GM19455 (cell line): ENCODE results near the gene CDH20.
"Not testable (repeated sequence)": the region's sequence is repeated elsewhere in the genome, so short reads cannot be mapped to it uniquely, and the experiment has no call there.

Experiments
- ATAC-seq: cut with Tn5 transposase; IDR thresholded peaks from one replicate; pipeline ENCODE4 v1.9.1; 2021; ENCODE audit not compliant: unreplicated experiment

The CDH20 gene

GRCh38 chr18:61340148-61340547 is 6.9 kb downstream of the CDH20 start:
- no peak for ATAC-seq

DNA sequence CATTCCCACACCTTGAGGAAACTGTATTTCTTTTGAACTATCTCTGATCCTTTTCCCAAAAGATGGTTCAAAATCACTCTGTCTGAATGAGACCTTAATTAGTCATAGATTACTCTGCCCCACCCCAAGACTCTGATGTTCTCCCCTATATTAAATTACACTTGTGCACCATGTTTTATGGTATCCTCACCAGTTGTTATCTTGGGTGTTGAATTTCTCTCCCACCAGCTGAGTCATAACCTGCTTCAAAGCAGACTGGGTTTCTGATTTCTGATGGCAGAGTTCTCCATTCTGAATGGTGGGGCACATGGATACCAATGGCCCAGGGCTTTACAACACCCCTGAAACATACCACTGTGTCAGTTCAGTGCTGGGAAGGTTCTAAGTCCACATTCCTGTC is 15.0 kb downstream of the CDH20 start:
- no peak for ATAC-seq

DNA sequence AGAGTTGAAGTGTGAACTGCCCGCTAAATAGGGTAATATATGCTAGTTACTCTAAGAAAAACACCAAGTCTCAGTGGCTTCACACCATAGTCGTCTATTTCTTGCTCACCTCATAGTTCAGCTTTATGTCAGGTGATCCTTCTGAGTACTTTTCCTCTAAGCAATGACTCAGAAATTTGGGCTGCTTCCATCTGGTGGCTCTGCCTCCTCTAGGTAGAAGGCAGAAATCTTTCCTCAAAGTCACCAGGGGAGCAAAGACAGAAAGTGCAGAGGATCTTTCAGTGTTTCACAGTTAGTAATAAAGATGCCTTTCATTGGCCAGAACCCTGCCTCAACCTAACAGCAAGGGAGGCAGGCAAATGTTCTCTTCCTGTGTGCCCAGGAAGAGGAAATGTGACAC is 17.3 kb downstream of the CDH20 start:
- ATAC-seq = no peak

DNA sequence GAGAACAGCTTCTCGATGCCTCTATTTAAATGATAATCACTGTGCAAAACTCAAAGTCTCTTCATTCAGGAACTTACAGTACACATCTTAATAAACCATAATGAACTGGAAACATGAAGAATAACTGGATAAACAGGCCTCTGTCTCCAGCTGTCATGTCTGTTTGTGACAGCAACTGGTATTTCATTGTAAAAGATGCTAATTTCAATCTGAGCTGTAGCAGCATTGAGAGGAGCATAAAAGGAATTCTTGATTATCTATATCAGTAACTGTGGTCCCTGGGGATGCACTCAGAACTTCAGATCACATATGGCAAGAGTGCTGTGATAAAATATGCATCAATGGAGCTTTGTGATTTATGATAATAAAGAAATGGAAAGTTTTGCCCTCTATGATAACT is 18.8 kb downstream of the CDH20 start:
- no peak for ATAC-seq

DNA sequence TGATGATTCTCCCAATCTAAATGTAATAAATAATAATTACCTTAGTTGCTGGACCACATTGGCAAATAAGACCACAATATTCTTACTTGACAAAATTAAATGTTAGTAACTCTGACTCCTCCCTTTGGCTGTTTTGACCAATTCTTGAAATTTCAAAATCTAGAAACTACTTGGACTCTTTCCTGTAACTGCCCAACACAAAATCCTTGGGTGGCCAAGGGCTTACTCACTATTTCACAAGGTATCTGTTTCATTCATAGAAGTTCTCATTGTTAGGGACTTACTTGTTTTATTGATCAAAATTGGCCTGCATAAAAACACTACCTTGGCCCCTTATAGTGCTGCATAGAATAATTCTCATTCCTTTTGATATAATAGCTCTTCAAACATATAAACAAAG is 19.4 kb downstream of the CDH20 start:
- ATAC-seq = no peak

GRCh38 chr18:61360404-61361383 is 27.5 kb downstream of the CDH20 start:
- ATAC-seq = peak; percentile 94

- ATAC-seq = no peak
Measured at GRCh38 chr18:61362511-61362910, 29.3 kb downstream of the CDH20 start.

DNA sequence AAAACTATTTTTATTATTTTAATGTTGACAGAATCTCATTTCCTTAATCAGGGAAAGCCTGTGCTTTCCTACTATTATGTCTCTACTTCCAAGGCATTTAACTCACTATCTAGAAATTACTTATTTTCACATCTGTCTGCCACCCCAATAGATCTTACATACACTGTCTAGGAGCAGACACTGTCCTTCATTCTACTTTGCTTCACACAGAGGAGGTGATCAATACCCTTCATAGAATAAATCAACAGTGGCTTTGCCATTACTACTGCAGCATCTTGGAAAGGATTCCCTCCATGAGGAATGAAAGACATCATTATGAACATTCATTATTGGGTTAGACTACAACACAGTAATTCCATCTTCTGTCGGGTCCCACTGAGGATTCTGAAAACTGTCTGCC is 31.7 kb downstream of the CDH20 start:
- no peak for ATAC-seq

- ATAC-seq = no peak
Measured at GRCh38 chr18:61368001-61368400, 34.8 kb downstream of the CDH20 start.

GRCh38 chr18:61369671-61370070 is 36.4 kb downstream of the CDH20 start:
- not testable (repeated sequence) for ATAC-seq

- ATAC-seq = no peak
Measured at GRCh38 chr18:61371111-61371510, 37.9 kb downstream of the CDH20 start.

DNA sequence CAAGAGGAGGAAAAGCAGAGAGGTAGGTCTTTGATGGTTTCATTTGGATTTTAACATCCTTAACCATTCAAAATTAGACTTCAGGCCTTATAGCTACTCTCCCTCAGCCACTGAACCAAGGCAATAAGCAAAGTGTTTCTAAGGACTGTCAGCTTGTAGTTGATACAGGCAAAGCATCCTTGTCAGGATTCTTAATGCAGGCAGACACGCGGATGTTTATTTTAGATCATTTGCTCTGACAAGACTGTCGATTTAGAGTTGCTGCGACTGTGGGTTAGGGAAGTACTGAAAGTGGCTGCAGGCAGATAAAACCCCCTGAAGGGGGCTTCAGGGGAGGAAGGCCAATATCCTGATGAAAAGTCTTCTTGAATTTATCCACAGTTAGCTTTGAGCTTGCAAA is 46.6 kb downstream of the CDH20 start:
- ATAC-seq = no peak

DNA sequence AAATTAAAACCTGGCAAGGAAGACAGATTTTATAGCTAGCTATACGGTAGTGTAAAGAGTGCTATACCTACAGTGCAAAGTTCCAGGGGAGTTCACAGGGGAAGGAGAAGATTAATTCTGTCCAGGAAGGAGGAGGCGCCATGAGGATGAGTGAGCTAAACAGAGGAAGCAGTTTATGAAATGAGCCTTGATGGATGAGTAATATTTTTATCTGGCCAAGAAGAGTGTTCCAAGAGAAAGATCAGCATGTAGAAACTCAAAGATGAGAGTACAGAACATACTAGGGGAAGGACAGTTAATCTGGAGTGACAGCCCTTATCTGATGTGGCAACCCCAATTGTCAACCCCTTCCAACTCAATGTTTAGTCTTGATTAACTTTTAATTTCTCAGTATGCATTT is 54.8 kb downstream of the CDH20 start:
- no peak for ATAC-seq

- no peak for ATAC-seq
Measured at GRCh38 chr18:61394983-61395382, 61.8 kb downstream of the CDH20 start.

DNA sequence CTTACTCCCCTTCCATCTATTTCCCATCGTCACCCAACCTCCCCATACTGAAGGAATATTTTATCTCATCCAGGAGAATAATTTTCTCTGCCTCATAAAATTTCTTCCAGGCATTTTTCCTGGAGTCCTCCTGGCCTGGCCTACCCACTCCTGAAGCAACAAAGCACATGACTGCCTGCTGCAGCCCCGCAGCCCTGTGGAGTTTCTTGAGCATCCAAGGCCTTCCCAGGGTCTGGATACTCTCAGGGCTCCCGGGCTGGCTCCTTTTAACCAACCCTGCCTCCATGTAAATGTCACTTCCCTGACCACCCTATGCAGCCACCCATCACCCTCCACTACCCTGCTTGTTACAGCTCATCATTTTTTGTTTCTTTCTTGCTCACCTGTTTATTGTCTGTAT is 64.0 kb downstream of the CDH20 start:
- no peak for ATAC-seq

DNA sequence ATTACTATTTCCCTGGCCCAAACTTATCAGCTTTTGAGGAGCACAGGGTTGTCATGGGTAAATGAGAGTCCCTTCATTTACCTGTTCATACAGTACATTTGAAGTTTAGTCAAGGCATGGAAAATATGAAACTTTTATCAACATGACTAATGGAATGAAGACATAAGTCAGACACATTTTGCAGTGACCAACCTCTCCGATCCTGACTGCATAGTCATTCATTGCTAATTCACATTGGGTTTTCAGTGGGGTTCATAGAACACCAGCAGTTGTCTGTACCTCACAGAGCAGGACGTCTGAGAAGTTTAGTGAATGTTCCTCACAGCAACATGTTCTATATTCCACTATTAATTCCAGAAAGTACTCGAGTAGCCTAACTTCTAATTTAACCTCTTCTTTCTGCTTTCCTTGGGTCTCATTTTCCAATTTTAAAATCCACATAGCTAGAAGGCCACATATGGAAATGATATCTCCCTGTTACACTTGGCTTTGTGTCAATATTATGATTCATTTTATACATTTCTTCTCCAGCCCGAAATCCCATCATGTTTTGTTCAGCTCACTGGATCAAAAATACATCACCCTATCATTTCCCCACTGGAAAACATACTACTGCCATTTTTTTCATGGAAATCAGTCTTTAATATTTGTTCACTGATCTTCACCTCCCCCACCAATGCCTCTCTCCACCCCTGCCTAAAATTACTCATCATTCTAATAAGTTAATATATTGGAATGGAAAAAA is 65.9 kb downstream of the CDH20 start:
- no peak for ATAC-seq

GRCh38 chr18:61400016-61400635 is 66.9 kb downstream of the CDH20 start:
- no peak for ATAC-seq

- no peak for ATAC-seq
Measured at GRCh38 chr18:61400716-61401115, 67.5 kb downstream of the CDH20 start.

DNA sequence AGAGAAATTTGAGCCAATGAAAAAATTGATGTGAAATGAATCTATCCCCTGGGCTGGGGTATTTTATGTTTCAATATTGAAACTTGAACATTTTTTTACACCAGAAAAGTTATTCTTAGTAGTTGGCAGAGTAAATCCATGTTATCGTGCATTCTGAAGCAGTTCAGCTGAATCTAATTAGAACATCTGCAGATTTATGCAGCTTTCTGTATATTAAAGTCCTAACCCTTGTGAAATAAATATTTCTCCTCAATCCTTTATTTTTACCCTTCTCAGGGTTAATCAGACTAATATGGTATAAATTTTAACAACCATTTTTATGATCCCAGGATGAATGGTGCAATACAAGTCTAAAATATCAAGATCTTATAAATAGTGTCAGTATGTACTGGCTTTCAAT is 69.5 kb downstream of the CDH20 start:
- ATAC-seq = no peak

DNA sequence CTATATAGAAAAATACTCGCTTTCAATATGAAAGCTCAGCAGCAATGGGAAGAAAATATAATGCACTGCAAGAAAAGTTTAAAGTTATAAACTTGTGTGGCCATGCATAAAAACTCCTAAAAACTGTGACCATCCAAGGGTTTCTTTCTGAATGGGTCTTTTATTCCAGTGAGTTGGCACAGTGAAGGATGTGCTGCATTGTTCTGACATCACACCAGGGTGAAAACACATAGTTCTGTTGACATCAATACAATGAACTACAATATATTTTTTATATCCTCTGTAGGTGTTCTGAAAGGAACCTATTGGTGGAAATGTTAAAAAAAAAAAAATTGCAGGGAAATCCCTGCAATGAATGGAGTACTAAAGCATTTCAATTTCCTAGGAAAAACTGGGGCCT is 80.2 kb downstream of the CDH20 start:
- ATAC-seq = no peak

- ATAC-seq = no peak
Measured at GRCh38 chr18:61414086-61414485, 80.9 kb downstream of the CDH20 start.

DNA sequence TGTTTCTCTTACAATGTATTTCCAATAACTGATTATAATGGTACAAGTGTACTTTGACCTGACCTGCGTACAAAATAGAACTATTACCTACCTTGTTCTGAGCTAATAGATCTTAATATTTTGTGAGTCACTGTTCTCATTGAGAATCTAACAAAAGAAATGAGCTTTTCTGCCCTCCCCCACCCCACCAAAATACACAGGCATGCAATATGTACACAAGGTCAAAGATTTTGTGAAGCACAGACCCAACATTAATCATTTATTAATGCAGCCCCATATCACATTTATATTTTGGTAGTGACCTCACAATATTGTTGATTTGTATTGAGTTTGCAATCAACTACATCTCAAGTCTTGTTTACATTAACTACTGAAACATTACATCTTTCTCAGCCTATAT is 86.5 kb downstream of the CDH20 start:
- ATAC-seq = no peak
